ENCODE measurements around the gene ERICH3.

GRCh38 chr1:74641161-74641560, 32.4 kb downstream of the ERICH3 start:
- TF ChIP-seq, protein P1, sequence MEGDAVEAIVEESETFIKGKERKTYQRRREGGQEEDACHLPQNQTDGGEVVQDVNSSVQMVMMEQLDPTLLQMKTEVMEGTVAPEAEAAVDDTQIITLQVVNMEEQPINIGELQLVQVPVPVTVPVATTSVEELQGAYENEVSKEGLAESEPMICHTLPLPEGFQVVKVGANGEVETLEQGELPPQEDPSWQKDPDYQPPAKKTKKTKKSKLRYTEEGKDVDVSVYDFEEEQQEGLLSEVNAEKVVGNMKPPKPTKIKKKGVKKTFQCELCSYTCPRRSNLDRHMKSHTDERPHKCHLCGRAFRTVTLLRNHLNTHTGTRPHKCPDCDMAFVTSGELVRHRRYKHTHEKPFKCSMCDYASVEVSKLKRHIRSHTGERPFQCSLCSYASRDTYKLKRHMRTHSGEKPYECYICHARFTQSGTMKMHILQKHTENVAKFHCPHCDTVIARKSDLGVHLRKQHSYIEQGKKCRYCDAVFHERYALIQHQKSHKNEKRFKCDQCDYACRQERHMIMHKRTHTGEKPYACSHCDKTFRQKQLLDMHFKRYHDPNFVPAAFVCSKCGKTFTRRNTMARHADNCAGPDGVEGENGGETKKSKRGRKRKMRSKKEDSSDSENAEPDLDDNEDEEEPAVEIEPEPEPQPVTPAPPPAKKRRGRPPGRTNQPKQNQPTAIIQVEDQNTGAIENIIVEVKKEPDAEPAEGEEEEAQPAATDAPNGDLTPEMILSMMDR (conservative IDR thresholded peaks at IDR 0.05) = no peak
- no peak for TF ChIP-seq ZFX (IDR thresholded peaks at IDR 0.05)
